Measurements from ENCODE around the gene BCOR. TPM values are rescaled to one million over a fixed set of nuclear protein-coding genes. Genes with fewer than 3 reads are reported as not detected.
A peak's percentile ranks its signal among the peaks of the same experiment; 100 is the strongest.

The BCOR gene
- total RNA-seq (10 to 100 TPM; 24.7 to 29.1 TPM), total RNA-seq (54.0 to 87.8 reads per million in 2 donors)

DNA sequence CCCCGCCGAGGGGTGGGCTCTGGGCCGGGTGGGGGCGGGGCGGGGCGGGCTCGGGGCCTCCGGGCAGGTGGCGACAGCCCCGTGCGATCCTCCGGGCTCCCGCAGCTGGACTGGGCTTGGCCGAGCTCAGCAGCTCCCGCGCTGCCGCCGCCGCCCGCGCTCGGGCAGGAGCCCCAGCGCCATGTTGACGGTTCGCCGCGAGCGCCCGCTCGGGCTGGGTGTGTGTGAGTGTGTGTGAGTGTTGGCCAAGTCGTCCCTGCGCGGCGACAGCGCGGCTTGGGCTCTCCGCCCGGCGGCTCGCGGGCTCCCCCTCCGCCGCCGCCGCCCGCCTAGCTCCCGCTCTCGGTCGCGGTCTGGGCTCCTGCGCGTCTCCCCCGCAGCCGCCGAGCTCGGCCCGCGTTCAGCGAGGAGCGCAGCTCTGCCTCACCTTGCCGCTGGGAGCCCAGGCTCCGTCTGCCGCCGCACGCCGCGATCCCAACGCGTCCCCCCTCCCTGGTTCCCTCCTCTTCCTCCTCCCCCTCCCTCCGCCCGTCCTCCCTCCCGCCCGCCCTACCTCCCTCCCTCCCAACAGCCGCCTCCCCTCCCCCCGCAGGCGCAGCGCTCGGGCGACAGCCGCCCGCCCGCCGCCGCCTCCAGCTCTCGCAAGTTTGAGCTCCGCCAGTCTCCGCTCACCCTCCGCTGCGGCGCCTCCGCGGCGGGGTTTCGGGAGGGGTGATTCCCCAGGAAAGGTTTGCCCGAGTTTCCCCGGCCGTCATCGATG lies at the start of gene BCOR:
BCOR (minus strand) TSS at position 455 of the 760 bp plus-strand sequence. CDS start 20,029 bp downstream, outside the sequence.
- Mint-ChIP-seq H3K27ac (peak within 1 kb of the TSS; percentile 82), H3K27me3 (no peaks in the 10 kb centered on the region)
- ATAC-seq = peak; percentile 49

DNA sequence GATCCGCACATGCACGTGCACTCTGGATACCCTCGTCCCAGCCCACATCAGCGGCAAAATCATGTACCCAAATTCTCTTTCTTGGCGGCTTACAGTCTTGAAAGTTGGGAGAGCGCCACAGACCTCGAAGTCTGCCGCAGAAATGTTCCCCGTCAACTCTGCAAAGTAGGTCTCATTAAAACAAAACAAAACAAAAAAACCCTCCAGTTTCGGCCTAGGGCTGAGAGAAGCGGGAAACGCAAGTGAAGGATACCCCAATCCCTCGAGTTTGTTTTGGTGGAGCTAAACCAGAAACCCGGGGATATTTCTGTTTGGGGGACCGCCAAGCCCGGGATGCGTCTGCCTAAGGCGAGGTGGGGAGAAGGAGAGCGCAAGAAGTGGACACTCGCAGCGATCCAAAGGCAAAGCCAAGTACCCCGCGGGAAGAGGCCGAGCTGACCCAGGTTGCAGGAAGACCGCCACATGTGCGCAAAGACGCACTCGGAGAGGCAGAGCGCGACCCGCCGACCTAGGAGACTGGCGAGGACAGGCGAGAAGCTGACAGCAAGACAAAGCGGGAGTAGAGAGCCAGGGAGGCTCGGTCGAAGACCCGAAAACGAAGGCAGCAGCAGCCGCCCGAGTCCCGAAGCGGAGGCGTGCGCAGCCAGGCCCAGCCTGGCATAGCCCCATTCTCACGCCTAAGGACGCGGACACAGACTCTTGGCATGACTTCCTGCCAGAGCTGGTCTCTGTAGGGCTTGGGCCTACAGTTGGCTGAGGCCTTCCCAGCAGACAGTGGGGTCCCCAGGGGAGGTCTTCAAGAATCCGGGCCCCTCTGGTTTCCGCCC lies 49.6 kb upstream of the BCOR start:
- Mint-ChIP-seq H3K27me3 (no peaks in the 10 kb centered on the region), H3K36me3 (ENCODE audit: low read depth) (no peaks in the 10 kb centered on the region), H3K4me1 (peaks cover 2% of the 10 kb centered on the region), H3K27ac (no peak overlapping the region), H3K4me3 (peak overlapping the region; percentile 70)
- no peak for ATAC-seq
- no peak for DNase-seq
- no peaks in the 10 kb centered on the region for H3K9me3 ChIP-seq (ENCODE audit: control insufficient read depth, low read length, poor library complexity, severe bottlenecking)

More for the DNA sequence above, at the start of gene BCOR:
- H3K36me3 Mint-ChIP-seq (ENCODE audit: low read depth) = no peaks in the 10 kb centered on the region
- H3K9me3 ChIP-seq (ENCODE audit: control insufficient read depth, low read length, poor library complexity, severe bottlenecking) = no peaks in the 10 kb centered on the region
- peak within 1 kb of the TSS; percentile 95 for H3K4me3 Mint-ChIP-seq
- peaks cover 20% of the 10 kb centered on the region for H3K4me1 Mint-ChIP-seq
- peak; percentile 55 to 61 (median 58) for DNase-seq

DNA sequence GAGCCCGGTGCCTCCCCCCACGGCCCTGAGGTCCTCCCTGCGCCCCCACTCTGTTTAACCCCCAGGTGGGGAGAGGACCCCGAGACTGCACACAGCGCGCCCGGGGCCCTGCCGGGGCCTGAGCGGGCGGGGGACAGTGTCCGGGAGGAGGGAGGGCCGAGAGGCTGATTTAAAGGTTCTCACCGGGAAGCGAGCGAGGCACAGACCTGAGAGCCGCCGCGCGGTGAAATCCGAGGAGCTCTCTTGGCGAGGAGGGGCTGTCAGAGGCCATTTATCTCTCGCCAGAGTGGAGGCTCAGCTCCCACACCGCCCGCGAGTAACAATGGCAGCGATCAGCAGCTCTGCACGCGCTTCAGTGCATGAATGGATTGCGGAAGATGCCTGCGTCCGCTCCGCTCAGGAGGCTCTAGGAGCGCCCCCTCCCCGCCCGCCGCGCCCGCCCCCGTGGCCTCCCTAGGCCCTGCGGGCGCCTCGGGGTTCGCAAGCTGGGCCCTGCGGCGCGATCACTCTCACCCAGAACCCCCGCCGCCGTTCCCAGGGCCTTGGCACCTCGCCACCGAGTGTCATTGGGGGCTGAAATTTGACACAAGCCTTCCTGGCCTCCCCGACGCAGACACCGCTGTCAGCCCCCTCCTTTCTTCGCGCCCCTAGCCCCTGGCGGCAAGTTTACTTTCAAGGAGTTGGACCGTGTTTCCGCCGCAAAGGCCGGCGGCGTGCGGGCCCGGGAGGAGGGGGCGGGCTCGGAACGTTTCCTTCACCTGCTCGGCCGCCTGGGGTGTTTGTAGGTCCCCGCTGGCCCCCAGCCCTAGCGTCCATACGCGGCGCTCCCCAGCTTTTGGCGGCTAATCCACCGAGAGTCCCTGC lies 48.7 kb upstream of the BCOR start:
- DNase-seq (no peak), ATAC-seq (peak; percentile 87)
- Mint-ChIP-seq H3K4me3 (peak overlapping the region; percentile 70), H3K36me3 (ENCODE audit: low read depth) (no peaks in the 10 kb centered on the region), H3K4me1 (peaks cover 2% of the 10 kb centered on the region), H3K27me3 (no peaks in the 10 kb centered on the region), H3K27ac (no peak overlapping the region)
- H3K9me3 ChIP-seq (ENCODE audit: control insufficient read depth, low read length, poor library complexity, severe bottlenecking) = no peaks in the 10 kb centered on the region

DNA sequence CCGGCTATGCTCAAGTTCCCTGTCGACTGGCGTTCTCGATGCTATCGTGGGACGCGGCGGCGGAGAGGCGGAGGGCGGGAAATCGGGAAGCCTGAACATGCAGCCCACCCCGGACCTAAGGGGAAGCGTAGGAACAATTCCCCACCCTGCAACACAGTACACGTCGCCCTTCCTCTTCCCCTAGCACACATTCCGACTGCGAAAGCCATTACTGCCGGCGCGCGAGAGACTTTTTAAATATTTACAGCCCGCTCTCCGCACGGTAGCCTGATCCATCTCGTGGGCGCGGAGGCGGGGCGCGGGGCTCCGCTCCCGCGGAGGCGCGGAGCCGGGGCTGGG lies 48.1 kb upstream of the BCOR start:
- no peaks in the 10 kb centered on the region for H3K9me3 ChIP-seq (ENCODE audit: control insufficient read depth, low read length, poor library complexity, severe bottlenecking)
- H3K4me3 Mint-ChIP-seq = no peak overlapping the region

DNA sequence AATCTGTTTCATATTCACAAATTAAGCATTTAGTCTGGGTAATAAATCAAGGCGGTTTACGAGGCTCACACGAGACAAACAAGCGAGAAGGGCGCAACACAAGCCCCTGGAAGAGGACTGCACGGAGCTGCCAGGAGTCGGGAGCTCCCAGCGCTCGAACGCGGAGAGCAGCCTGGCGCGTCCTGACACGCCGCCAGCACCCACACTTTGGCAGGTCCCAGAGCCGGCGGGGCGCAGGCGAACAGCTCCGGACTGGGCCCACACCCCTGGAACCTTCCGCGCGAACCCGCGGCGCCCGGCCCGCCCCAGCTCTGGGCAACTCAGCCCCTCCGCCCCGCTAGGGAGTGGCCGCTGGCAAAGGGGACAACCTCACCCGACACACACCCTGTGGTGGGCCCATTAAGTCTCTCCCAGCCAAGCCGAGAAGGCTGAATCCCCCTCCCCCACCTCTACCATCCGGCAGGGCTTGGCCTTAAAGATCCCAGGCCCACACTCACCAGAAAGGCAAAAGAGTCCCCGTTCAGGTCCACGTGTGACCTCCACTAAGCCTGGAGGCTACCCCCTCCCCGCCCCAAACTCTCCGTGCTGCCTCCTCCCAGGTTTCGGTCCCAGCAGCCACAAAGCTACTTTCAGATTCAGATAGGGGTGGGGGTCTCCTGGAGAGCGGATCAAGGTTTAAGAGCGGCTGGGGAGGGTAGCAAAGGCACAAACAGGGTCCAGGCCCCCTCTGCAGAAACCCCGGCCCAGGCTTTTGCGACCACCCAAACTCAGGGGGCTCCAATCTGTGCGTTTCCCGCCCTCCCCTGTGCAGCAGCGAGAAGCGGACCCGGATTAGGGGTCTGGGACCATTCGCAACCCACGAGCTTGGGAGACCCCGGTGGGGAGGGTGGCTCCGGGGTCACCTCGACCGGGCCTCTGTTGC lies 47.5 kb upstream of the BCOR start:
- Mint-ChIP-seq H3K4me3 (peak overlapping the region; percentile 52), H3K36me3 (ENCODE audit: low read depth) (no peaks in the 10 kb centered on the region), H3K27ac (no peak overlapping the region), H3K4me1 (peaks cover 2% of the 10 kb centered on the region), H3K27me3 (no peaks in the 10 kb centered on the region)
- H3K9me3 ChIP-seq (ENCODE audit: control insufficient read depth, low read length, poor library complexity, severe bottlenecking) = no peaks in the 10 kb centered on the region
- DNase-seq (no peak), ATAC-seq (no peak)

More for the DNA sequence above, 48.1 kb upstream of the BCOR start:
- Mint-ChIP-seq H3K27ac (no peak overlapping the region), H3K36me3 (ENCODE audit: low read depth) (no peaks in the 10 kb centered on the region), H3K27me3 (no peaks in the 10 kb centered on the region), H3K4me1 (peaks cover 2% of the 10 kb centered on the region)
- peak; percentile 51 for ATAC-seq
- no peak for DNase-seq

DNA sequence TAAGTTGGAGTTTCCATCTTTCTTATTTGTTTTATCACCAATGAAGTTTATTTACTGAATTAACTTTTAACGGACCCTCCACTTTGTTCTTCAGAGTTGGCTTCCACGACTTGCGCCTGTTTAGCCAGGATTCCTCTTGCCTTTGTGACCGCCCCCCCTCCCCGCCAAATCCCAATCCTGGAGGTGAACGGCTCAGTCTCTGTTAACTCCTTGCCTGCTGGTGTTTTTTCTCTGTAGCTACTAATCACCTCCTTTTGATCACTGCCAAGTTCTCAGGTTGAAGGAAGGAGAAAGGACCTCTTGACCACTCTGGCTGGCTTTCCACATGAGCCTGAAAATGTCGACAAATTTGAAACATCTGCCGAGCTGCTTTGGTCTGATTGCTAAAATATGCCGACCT lies 46.8 kb upstream of the BCOR start:
- H3K9me3 ChIP-seq (ENCODE audit: control insufficient read depth, low read length, poor library complexity, severe bottlenecking) = no peaks in the 10 kb centered on the region
- DNase-seq (no peak), ATAC-seq (no peak)
- no peak overlapping the region for H3K4me3 Mint-ChIP-seq
- H3K36me3 Mint-ChIP-seq (ENCODE audit: low read depth) = no peaks in the 10 kb centered on the region
- H3K4me1 Mint-ChIP-seq = peaks cover 2% of the 10 kb centered on the region
- no peak overlapping the region for H3K27ac Mint-ChIP-seq
- no peaks in the 10 kb centered on the region for H3K27me3 Mint-ChIP-seq

DNA sequence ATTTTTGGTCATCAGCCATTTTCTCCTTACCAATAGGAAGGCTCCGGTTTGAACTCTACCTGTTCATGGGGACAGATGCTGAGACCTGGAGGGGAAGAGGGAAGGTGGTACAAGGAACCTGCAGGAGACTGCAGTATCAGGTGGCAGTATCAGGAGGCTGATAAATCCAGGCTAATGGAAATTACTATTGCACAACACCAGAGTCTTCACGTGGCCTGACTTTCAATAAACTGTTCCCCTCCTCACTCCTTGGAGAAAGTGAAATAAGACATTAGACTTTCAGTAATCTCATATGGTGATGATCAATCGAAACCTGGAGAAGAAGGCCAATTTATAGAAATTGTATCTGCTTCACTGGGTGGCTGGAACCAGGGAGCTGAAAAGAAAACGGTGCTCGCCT lies 46.2 kb upstream of the BCOR start:
- no peak overlapping the region for H3K4me3 Mint-ChIP-seq
- H3K9me3 ChIP-seq (ENCODE audit: control insufficient read depth, low read length, poor library complexity, severe bottlenecking) = no peaks in the 10 kb centered on the region
- H3K27ac Mint-ChIP-seq = no peak overlapping the region
- no peak for ATAC-seq
- no peaks in the 10 kb centered on the region for H3K27me3 Mint-ChIP-seq
- no peak for DNase-seq
- H3K36me3 Mint-ChIP-seq (ENCODE audit: low read depth) = no peaks in the 10 kb centered on the region
- H3K4me1 Mint-ChIP-seq = peaks cover under 1% of the 10 kb centered on the region

DNA sequence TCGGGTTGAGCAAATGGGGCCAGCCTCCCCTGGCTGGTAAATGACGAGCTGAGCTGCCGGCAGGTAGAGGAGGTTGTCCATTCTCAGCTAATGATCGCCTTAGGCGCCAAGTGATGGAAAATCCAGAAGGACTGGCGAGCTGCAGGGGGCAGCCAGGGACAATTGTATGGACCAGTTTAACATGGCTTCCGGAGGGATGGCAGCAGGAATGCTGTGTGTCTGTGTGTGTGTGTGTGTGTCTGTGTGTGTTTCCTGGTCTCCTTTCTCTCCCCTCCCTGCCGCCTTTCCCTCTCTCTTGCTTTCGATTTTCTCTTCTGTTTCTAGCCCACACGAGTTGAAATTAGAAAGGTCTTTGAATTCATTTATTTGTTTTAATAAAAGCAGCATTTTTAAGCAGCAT lies 45.2 kb upstream of the BCOR start:
- Mint-ChIP-seq H3K27ac (no peak overlapping the region), H3K4me3 (no peak overlapping the region), H3K27me3 (no peaks in the 10 kb centered on the region), H3K4me1 (no peaks in the 10 kb centered on the region), H3K36me3 (ENCODE audit: low read depth) (no peaks in the 10 kb centered on the region)
- no peak for DNase-seq
- H3K9me3 ChIP-seq (ENCODE audit: control insufficient read depth, low read length, poor library complexity, severe bottlenecking) = no peaks in the 10 kb centered on the region
- no peak for ATAC-seq

DNA sequence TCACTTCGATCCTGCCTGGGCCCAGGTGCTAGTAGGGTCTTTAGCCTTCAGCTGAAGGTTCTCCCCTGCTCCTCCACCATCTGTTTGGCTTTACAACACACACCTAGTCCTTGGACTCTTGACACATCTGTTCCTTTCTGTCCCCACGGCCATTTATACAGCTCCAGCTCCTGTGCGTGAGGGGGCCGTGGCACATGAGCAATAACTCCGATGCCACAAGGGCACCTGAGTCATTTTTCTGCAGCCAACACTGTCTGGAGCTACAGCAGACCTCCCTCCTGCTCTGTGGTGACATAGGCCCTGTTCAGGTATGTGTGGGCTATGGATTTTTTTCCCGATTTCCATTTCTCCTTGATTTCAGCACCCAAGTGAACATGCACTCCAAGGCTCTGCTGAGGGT lies 44.7 kb upstream of the BCOR start:
- H3K9me3 ChIP-seq (ENCODE audit: control insufficient read depth, low read length, poor library complexity, severe bottlenecking) = no peaks in the 10 kb centered on the region
- no peaks in the 10 kb centered on the region for H3K27me3 Mint-ChIP-seq
- no peaks in the 10 kb centered on the region for H3K36me3 Mint-ChIP-seq (ENCODE audit: low read depth)
- ATAC-seq (no peak), DNase-seq (no peak)
- H3K4me3 Mint-ChIP-seq = no peak overlapping the region
- no peaks in the 10 kb centered on the region for H3K4me1 Mint-ChIP-seq
- no peak overlapping the region for H3K27ac Mint-ChIP-seq

DNA sequence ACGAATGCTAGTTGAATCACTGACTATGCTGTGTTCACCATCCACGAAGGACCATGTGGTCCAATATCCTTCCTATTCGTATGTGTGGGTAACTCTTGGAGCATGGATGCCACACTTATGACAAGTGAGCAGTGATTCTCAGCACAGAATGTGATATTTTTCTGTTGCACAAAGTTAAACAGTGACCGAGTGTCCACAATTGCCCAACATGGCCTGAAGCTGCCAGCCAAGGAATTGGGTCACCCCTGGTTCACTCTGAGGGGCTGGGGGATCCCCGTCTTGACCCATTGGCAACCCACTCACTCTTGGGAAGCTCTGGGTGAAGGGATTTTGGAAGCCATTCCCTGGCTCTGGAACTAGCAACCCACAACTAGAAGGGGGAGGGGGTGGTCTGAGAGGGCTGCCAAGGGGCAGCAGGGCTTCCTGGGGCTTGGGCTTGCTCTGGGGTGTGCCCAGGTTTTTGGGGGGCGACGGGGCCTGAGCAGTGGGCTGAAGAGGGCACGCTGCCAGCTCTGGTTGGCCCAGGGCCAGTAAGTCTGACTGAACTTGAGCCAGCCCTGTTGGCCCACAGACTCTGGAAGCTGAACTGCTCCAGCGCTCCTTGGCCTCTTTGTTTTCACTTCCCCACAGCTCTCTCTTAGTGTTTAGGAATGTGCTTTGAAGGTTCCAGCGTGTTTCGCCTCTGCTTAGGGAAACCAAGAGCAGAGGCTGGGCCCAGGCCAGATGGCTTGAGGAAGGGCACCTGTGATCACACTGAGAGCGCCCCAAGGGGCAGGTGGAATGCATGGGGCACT lies 43.1 kb upstream of the BCOR start:
- no peaks in the 10 kb centered on the region for H3K36me3 Mint-ChIP-seq (ENCODE audit: low read depth)
- H3K4me3 Mint-ChIP-seq = no peak overlapping the region
- DNase-seq (no peak), ATAC-seq (no peak)
- H3K27ac Mint-ChIP-seq = no peak overlapping the region
- no peaks in the 10 kb centered on the region for H3K4me1 Mint-ChIP-seq
- no peaks in the 10 kb centered on the region for H3K27me3 Mint-ChIP-seq
- no peaks in the 10 kb centered on the region for H3K9me3 ChIP-seq (ENCODE audit: control insufficient read depth, low read length, poor library complexity, severe bottlenecking)

DNA sequence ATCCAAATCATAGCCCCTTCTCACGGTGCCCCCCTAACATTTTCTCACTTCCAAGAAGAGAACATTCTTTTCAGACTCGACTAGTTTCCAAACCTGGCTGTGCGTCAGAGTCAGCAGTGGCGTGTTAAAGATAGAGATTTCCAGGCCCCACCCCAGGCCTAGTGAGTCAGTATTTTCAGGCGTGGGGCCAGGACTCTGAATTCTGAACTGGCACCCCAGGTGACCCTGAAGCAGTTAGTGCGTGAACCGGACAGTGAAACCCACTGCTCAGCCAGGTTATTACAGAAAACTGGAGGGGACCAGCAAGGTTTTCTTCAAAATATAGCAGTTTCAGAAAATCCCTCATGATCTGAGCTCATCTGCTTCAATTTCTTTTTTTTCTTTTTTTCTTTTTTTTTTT lies 35.0 kb upstream of the BCOR start:
- no peaks in the 10 kb centered on the region for H3K9me3 ChIP-seq (ENCODE audit: control insufficient read depth, low read length, poor library complexity, severe bottlenecking)
- DNase-seq (no peak), ATAC-seq (no peak)
- no peaks in the 10 kb centered on the region for H3K4me1 Mint-ChIP-seq
- H3K27ac Mint-ChIP-seq = no peak overlapping the region
- H3K27me3 Mint-ChIP-seq = no peaks in the 10 kb centered on the region
- H3K4me3 Mint-ChIP-seq = no peak overlapping the region
- no peaks in the 10 kb centered on the region for H3K36me3 Mint-ChIP-seq (ENCODE audit: low read depth)
